ENCODE data around the gene DYNC1LI1.

The DYNC1LI1 gene

DNA sequence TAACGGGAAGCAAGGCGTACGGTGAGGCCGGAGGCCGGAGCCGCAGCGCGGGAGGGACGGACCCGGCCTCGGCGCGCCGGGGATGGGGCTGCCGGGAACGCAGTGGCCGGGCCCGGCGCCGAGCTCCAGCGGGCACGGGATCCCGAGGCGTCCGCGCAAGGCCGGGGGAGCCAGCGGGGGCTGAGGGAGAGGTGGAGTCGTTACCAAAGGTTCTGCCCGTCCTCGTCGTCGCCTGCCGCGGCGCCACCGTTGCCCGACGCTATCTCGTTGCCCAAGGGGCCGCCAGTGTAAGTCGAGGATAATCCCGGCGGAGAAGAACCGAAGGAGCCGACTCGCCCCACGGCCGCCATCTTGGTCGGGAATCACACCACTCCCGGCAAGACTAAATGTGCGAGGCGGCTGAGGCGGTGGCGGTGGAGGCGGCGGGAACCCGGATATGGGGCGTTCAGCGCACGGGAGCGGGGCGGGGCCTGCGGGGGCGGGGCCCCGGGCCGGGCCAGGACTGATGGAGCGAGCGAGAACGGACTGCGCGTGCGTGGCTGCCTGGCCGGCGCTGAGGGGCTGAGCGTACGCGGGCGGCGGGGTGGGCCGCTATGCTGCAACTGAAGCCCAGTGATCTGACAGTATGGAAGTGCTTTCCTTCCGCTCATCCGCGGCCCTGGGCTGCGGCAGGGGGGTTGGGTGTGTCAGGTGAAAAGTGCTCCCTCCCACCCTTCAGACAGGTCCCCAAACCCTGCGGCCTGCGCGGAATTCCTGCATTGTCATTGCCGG is at the start of gene DYNC1LI1:
Gene DYNC1LI1, minus strand, starts transcription at position 438 of the 771 bp plus-strand sequence. Its CDS starts 88 bp downstream, at position 350.
- DNase-seq (ENCODE audit: low spot score) = peak; percentile 94

DNA sequence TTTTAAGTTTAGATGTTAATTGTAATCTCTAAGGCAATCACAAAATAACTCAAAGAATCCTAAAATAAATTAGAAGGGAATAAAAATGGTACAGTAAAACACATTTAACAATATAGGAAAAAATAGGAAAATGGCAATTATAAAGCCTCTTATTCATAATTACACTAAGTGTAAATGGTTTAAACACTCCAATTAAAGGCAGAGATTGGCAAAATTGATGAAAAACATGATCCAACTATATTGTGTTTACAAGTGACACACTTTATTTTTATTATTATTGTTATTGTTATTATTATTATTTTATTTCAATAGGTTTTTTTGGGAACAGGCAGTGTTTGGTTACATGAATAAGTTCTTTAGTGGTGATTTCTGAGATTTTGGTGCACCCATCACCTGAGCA is 48.7 kb upstream of the DYNC1LI1 start:
- DNase-seq (ENCODE audit: low spot score) = no peak

DNA sequence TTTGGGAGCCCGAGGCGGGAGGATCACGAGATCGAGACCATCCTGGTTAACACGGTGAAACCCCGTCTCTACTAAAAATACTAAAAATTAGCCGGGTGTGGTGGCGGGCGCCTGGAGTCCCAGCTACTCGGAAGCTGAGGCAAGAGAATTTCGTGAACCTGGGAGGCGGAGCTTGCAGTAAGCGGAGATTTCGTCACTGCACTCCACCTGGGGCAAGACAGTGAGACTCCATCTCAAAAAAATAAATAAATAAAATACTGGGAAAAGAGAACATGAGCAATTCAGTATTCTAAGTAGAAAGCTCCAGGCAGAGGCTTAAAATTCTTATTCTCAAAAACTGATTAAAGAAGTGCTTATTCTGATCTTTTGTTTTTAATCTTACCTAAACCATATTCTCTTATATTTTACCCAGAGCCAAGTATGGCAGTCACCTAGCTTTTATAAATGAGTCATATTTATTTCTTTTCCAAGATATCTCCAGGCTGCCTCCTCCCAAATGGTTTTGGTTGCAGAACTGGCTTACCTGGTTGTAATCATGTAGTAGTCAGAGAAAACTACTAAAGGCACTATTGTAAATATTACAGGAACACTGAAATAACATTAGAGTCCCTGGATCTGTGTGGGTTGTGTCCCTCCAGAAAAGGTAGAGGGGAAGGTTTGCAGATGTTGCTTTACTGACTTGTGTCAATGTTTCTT is 45.8 kb upstream of the DYNC1LI1 start:
- DNase-seq (ENCODE audit: low spot score) = no peak

GRCh38 chr3:32614956-32615355 is 44.3 kb upstream of the DYNC1LI1 start:
- DNase-seq (ENCODE audit: low spot score) = no peak

GRCh38 chr3:32613183-32613582 is 42.5 kb upstream of the DYNC1LI1 start:
- DNase-seq (ENCODE audit: low spot score) = no peak

DNA sequence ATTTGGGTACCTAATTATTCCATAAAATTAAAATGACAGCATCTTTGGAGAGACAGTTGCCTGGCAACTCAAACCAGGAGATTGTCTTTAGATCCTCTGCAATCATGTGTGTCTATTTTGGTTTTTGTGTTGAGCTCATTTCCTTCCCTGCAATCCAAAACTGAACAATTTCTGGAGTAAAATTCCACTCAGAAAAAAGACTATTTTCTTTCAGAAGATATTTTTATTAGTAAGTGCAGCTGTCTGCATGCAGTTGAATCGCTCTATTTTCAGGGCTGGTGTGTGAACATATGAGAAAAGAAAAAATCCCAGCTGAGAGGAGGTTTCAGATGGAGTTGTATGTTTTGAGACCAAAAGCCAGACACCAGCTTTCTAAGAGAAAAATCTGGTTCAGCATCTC is 41.9 kb upstream of the DYNC1LI1 start:
- DNase-seq (ENCODE audit: low spot score) = no peak

DNA sequence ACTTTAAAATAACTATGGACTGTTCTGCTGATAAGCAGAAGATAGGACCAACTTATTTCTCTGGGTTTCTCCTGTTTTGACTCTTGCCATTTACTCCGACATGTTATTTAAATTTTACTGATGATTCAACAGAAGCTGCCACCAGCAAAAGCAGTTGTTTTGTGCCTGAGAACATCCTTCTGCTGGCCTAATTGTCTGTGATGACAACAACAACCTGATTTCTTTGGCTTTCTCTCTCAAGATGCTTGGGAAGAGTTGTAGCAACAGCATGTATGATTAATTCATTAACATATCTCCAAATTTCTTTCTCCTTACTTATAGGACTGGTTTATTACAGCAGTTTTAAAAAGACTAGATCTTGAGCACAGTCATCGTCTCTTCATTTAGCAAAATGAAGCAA is 36.9 kb upstream of the DYNC1LI1 start:
- no peak for DNase-seq (ENCODE audit: low spot score)

GRCh38 chr3:32606960-32607359 is 36.3 kb upstream of the DYNC1LI1 start:
- no peak for DNase-seq (ENCODE audit: low spot score)

DNA sequence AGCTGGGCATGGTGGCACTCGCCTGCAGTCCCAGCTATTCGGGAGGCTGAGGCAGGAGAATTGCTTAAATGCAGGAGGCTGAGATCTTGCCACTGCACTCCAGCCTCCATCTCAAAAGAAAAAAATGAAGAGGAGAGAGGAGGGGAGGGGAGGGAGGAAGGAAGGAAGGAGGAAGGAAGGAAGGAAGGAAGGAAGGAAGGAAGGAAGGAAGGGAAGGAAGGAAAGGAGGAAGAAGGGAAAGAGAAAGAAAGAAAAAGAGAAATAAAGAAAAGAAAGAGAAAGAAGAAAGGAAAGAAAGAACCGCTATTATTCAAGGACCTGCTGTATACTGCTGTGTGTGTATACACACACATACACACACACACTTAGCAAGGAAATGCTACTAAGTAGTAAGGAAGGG is 35.6 kb upstream of the DYNC1LI1 start:
- DNase-seq (ENCODE audit: low spot score) = no peak

GRCh38 chr3:32603064-32603463 is 32.4 kb upstream of the DYNC1LI1 start:
- DNase-seq (ENCODE audit: low spot score) = no peak

GRCh38 chr3:32602206-32602605 is 31.5 kb upstream of the DYNC1LI1 start:
- no peak for DNase-seq (ENCODE audit: low spot score)

DNA sequence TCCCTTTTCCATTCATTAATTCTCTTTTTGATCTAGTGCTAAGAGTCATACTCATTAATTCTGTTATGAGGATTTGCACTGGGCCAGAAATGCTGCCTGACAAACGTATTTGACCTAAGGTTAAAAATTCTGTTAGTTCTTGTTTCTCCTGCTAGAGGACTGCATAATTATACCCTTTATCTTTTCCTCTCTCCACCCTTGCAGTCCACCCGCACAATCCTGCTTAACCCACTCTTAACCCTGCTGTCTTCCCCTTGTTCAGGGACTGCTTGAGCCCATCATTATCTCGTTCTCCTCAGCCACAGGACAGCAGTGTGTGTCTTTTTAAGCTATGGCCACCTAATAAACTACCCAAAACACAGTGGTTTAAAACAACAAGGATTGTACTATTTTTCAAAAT is 31.1 kb upstream of the DYNC1LI1 start:
- no peak for DNase-seq (ENCODE audit: low spot score)

DNA sequence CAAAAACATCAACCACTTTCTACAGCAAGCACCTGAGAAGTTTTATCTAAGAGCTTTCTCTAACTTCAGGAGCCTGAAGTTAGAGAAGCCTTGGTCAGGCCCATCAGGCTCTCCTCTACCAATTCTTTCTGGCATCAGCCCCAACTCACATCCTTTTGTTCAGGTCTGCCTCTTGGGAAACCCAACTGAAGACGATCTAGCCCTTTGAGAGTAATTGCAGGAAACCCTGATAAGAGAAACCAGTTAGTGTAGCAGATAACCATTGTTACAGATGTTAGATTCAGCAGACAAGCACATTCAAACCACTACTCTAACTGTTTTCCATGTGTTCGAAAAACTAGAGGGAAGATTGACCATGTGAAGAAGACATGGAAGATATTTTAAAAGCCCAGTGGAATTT is 27.0 kb upstream of the DYNC1LI1 start:
- no peak for DNase-seq (ENCODE audit: low spot score)

DNA sequence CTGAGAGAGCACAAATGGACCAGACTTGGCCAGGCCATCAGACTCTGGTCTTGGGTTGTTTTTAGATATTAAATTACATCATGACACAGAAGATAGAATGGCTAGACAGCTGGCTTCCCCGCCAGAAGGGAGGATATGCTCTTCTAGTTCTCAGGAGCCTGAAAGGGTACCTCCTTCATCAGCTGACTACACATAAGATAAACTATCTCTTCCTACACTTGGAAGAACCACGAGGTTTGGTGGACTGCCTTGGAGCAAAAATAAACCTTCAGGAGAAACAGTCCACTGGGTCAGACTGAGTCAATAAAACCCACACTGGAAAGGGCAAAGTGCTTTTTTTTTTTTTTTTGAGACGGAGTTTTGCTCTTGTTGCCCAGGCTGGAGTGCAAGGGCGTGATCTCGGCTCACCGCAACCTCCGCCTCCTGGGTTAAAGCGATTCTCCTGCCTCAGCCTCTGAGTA is 26.3 kb upstream of the DYNC1LI1 start:
- DNase-seq (ENCODE audit: low spot score) = no peak

GRCh38 chr3:32596282-32596908 is 25.7 kb upstream of the DYNC1LI1 start:
- no peak for DNase-seq (ENCODE audit: low spot score)

DNA sequence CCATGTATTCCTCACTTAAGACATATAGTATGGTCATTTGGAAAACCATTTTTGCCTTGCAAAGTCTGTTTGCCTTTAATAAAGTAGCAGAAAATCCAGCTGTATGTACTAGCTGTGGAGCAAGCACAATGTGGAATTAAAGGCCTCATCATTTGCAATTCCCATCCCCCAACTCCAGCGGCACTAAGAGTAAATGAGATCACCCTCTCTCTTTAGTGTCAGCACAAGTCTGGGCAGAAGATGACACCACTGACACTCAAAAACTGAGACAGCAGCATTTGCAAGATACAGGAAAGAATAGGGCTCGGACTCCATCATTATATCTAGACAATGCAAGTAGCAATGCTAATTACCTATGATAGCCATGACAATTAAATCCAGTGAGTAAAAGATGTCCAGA is 24.7 kb upstream of the DYNC1LI1 start:
- DNase-seq (ENCODE audit: low spot score) = no peak

GRCh38 chr3:32593903-32594525 is 23.4 kb upstream of the DYNC1LI1 start:
- DNase-seq (ENCODE audit: low spot score) = no peak

GRCh38 chr3:32592696-32593353 is 22.2 kb upstream of the DYNC1LI1 start:
- no peak for DNase-seq (ENCODE audit: low spot score)

GRCh38 chr3:32592011-32592410 is 21.4 kb upstream of the DYNC1LI1 start:
- DNase-seq (ENCODE audit: low spot score) = no peak

DNA sequence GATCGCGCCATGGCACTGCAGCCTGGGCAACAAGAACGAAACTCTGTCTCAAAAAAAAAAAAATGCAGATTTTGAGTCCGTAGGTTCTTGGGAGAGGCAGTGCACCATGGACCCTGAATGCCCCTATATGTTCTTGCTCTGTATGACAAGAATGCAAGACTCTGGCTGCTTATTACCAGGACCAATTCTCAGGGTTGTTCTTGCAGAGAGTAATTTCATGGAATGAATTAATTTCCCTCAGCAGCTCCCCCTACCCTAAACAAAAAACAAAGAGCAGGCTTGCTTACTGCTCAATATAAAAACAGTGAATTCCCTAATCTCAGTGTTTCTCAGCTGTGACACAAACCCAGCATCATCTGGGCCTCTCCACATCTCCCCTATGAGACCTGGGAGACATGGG is 20.5 kb upstream of the DYNC1LI1 start:
- DNase-seq (ENCODE audit: low spot score) = no peak

- DNase-seq (ENCODE audit: low spot score) = no peak
Observed at GRCh38 chr3:32586356-32586755, 15.7 kb upstream of the DYNC1LI1 start.

- no peak for DNase-seq (ENCODE audit: low spot score)
Observed at GRCh38 chr3:32584660-32585059, 14.0 kb upstream of the DYNC1LI1 start.
